ENCODE measurements around the gene ROPN1B.

DNA sequence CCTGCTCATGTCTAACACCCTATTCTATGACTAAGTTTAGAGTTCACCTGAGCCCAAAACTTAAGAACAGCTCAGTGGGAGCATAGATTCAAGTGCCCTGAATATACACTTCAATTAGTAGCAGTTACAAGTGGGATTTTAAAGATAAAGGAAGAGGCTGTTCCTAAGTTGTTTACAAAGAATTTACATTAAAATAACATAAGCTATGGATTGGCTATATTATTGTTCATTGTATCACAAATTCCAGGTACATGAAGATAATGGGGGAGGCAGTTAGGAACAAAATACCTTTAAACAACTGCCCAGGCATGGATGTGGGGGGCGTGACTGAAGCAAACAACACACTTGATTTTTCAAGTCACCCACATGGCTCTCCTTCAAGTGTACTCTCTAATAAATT is 52.7 kb downstream of the ROPN1B start:
- TF ChIP-seq, protein P1, sequence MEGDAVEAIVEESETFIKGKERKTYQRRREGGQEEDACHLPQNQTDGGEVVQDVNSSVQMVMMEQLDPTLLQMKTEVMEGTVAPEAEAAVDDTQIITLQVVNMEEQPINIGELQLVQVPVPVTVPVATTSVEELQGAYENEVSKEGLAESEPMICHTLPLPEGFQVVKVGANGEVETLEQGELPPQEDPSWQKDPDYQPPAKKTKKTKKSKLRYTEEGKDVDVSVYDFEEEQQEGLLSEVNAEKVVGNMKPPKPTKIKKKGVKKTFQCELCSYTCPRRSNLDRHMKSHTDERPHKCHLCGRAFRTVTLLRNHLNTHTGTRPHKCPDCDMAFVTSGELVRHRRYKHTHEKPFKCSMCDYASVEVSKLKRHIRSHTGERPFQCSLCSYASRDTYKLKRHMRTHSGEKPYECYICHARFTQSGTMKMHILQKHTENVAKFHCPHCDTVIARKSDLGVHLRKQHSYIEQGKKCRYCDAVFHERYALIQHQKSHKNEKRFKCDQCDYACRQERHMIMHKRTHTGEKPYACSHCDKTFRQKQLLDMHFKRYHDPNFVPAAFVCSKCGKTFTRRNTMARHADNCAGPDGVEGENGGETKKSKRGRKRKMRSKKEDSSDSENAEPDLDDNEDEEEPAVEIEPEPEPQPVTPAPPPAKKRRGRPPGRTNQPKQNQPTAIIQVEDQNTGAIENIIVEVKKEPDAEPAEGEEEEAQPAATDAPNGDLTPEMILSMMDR (IDR thresholded peaks at IDR 0.05; ENCODE audit: low read depth, low read length): no peak
- TF ChIP-seq POLR2A (IDR thresholded peaks at IDR 0.05; ENCODE audit: extremely low read depth, insufficient read length): no peak
